Mucosa of stomach (tissue), 1 donor: ENCODE data around the gene MEMO1.
"Not testable (repeated sequence)": the region's sequence is repeated elsewhere in the genome, so short reads cannot be mapped to it uniquely, and the experiment has no call there.

Experiments used
- H3K27me3 ChIP-seq: one replicate; pipeline ENCODE4 v1.7.0; 2013; ENCODE audit warnings: mild to moderate bottlenecking, low read length; ENCODE audit not compliant: control insufficient read depth, insufficient read depth
- H3K36me3 ChIP-seq: one replicate; pipeline ENCODE4 v1.7.0; 2013; ENCODE audit warnings: low read length; ENCODE audit not compliant: control insufficient read depth, insufficient read depth
- H3K4me1 ChIP-seq: one replicate; pipeline ENCODE4 v1.7.0; 2013; ENCODE audit warnings: mild to moderate bottlenecking, low read length; ENCODE audit not compliant: control insufficient read depth, insufficient read depth
- H3K4me3 ChIP-seq: one replicate; pipeline ENCODE4 v1.7.0; 2013; ENCODE audit warnings: low read length
- H3K9ac ChIP-seq: one replicate; pipeline ENCODE4 v1.7.0; 2013; ENCODE audit warnings: mild to moderate bottlenecking, low read length, moderate library complexity
- H3K9me3 ChIP-seq: one replicate; pipeline ENCODE4 v1.7.0; 2013; ENCODE audit warnings: mild to moderate bottlenecking, low read length, moderate library complexity; ENCODE audit not compliant: control insufficient read depth
- donor health status: Pancreatic carcinoma.

The MEMO1 gene

DNA sequence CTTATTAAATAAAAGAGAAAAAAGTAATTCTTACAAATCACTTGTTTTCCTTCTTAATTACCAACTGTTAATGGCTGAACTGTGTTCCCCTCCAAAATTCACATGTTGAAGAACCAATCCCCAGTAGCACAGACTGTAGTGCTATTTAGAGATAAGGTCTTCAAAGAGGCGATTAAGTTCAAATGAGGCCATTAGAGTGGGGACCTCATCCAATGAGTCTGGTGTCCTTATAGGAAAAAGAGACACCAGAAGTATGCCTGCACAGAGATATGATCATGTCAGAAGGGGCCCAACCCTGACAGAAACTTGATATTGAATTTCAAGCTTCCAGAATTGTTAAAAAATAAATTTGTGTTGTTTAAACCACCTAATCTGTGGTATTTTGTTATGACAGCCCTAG, 89.8 kb downstream of the MEMO1 start:
- Histone ChIP-seq H3K27me3 (no peaks in the 10 kb centered on the region), H3K36me3 (no peaks in the 10 kb centered on the region), H3K9me3 (no peaks in the 10 kb centered on the region), H3K9ac (no peak overlapping the region), H3K4me3 (no peak overlapping the region), H3K4me1 (no peaks in the 10 kb centered on the region)

- no peaks in the 10 kb centered on the region for H3K9me3 ChIP-seq
- H3K4me1 ChIP-seq, result no peaks in the 10 kb centered on the region
- H3K9ac ChIP-seq, result no peak overlapping the region
- H3K36me3 ChIP-seq, result no peaks in the 10 kb centered on the region
- H3K27me3 ChIP-seq, result no peaks in the 10 kb centered on the region
- no peak overlapping the region for H3K4me3 ChIP-seq
Observed at GRCh38 chr2:31919499-31919898, 91.3 kb downstream of the MEMO1 start.

DNA sequence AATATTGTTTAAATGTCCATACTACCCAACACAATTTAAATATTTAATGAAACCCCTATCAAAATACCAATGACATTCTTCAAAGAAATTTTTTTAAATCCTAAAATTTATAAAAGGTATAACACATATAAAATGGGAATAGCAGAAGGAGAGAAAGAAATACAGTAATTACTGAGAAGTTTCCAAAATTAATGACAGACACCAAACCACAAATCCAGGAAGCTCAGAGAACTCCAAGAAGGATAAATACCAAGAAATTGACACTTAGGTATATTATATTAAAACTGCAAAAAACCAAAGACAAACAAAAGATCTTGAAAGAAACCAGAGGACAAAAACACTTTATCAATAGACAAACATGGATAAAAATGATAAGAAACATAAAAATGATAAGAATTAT, 101.1 kb downstream of the MEMO1 start:
- Histone ChIP-seq H3K4me1 (no peaks in the 10 kb centered on the region), H3K9ac (no peak overlapping the region), H3K36me3 (no peaks in the 10 kb centered on the region), H3K9me3 (no peaks in the 10 kb centered on the region), H3K27me3 (no peaks in the 10 kb centered on the region), H3K4me3 (no peak overlapping the region)

- H3K27me3 ChIP-seq, H3K9me3 ChIP-seq, H3K36me3 ChIP-seq, H3K4me3 ChIP-seq, H3K4me1 ChIP-seq, H3K9ac ChIP-seq: not testable (repeated sequence)
Observed at GRCh38 chr2:31907491-31907890, 103.3 kb downstream of the MEMO1 start.

DNA sequence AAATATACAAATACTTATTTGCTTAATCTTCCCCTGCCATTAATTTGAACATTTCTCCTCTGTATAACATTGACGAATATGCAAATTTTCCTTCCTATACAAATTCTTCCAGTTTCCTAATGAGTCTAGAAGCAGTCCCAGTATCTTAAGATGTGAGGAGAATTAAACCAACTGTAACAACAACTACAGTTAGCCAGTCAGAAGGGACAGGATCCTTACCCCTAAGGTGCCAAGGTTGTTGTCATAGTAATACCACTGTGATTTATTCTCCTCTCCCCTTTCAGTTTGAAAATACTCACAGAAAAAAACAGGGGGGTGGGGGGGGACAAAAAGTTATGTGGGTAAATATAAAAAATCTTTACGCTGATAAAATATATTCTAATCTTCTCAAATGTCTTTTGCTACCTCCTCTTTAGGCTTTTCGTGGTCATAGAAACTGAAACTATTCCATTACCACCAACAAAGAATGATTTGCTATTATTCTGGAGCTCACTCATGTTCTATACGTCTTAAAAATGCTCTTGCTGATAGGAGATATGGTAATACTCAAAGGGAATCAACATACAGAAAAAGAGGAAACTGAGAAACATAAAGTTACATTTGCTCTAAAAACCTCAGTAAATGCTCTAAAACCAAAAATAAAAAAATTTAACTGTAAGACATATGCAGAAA, 107.6 kb downstream of the MEMO1 start:
- Histone ChIP-seq H3K9me3 (no peaks in the 10 kb centered on the region), H3K4me3 (no peak overlapping the region), H3K36me3 (no peaks in the 10 kb centered on the region), H3K4me1 (no peaks in the 10 kb centered on the region), H3K27me3 (no peaks in the 10 kb centered on the region), H3K9ac (no peak overlapping the region)

DNA sequence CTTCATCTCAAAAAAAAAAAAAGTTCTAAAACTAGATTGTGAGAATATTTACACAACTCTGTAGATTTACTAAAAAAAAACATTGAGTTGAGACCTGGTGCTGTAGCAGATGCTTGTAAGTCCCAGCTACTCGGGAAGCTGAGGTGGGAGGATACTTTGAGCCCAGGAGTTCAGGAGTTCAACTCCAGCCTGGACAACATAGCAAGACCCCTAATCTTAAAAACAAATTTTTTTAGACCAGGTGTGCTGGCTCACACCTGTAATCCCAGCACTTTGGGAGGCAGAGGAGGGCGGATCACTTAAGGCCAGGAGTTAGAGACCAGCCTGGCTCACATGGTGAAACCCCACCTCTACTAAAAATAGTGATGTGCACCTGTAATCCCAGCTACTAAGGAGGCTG, 108.9 kb downstream of the MEMO1 start:
- no peak overlapping the region for H3K9ac ChIP-seq
- H3K9me3 ChIP-seq, result no peaks in the 10 kb centered on the region
- H3K36me3 ChIP-seq, result no peaks in the 10 kb centered on the region
- H3K4me3 ChIP-seq, result no peak overlapping the region
- H3K27me3 ChIP-seq, result no peaks in the 10 kb centered on the region
- H3K4me1 ChIP-seq, result no peaks in the 10 kb centered on the region

DNA sequence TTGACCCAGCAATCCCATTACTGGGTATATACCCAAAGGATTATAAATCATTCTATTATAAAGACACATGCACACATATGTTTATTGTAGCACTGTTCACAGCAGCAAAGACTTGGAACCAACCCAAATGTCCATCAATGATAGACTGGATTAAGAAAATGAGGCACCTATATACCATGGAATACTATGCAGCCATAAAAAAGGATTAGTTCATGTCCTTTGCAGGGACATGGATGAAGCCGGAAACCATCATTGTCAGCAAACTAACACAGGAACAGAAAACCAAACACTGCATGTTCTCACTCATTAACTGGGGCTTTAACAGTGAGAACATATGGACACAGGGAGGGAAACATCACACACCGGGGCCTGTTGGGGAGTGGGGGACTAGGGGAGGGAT, 110.7 kb downstream of the MEMO1 start:
- not testable (repeated sequence) for H3K9ac ChIP-seq, H3K36me3 ChIP-seq, H3K9me3 ChIP-seq, H3K4me3 ChIP-seq, H3K4me1 ChIP-seq, H3K27me3 ChIP-seq

DNA sequence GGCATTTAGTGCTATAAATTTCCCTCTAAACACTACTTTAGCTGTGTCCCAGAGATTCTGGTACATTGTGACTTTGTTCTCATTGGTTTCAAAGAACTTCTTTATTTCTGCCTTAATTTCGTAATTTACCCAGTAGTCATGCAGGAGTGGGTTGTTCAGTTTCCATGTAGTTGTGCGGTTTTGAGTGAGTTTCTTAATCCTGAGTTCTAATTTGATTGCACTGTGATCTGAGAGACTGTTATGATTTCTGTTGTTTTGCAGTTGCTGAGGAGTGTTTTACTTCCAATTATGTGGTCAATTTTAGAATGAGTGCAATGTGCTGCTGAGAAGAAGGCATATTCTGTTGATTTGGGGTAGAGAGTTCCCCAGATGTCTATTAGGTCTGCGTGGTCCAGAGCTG, 112.5 kb downstream of the MEMO1 start:
- H3K9ac ChIP-seq, H3K27me3 ChIP-seq: not testable (repeated sequence)

DNA sequence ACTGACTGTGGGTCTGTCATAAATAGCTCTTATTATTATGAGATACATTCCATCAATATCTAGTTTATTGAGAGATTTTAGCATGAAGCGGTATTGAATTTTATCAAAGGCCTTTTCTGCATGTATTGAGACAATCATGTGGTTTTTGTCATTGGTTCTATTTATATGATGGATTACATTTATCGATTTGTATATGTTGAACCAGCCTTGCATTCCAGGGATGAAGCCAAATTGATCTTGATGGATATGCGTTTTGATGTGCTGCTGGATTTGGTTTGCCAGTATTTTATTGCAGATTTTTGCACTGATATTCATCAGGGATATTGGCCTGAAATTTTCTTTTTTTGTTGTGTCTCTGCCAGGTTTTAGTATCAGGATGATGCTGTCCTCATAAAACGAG, 113.5 kb downstream of the MEMO1 start:
- not testable (repeated sequence) for H3K9ac ChIP-seq, H3K27me3 ChIP-seq, H3K36me3 ChIP-seq, H3K9me3 ChIP-seq, H3K4me3 ChIP-seq, H3K4me1 ChIP-seq

More for the DNA sequence above, 112.5 kb downstream of the MEMO1 start:
- H3K36me3 ChIP-seq, H3K4me1 ChIP-seq, H3K4me3 ChIP-seq, H3K9me3 ChIP-seq: not testable (repeated sequence)

DNA sequence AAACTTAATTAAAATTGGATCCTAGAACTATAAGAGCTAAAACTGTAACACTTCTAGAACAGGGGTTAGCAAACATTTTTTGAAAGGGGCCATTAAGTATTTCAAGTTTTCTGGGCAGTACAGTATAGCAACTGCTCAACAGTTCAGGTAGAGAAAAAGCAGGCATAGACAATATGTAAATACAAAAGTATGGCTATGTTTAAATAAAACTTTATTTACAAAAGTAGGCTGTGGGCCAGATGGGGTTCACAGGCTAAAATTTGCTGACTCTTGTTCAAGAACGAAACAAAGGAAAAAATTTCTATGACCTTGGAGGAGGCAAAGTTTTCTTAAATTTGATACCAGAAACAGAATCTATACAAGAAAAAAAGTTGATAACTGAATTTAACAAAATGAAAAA, 114.5 kb downstream of the MEMO1 start:
- Histone ChIP-seq H3K9me3 (no peaks in the 10 kb centered on the region), H3K4me3 (no peak overlapping the region), H3K4me1 (no peaks in the 10 kb centered on the region), H3K27me3 (no peaks in the 10 kb centered on the region), H3K36me3 (no peaks in the 10 kb centered on the region), H3K9ac (no peak overlapping the region)

DNA sequence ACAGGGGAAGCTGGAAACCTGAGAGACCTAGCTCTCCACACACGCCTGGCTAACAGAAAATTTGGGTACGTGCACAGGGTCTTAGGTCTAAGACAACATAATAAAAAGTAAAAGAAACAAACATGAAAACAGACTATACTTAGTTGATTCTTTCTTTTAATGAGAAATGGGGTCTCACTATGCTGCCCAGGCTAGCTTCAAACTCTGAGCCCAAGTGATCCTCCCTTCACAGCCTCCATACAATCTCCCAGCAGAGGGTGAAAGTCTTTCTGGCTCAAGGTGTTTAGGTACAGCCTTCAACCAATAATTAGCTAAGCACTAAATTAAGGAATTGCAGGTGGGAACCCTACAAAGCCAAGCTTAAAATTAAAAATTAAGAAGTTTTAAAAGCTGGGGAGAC, 116.2 kb downstream of the MEMO1 start:
- Histone ChIP-seq H3K4me1 (no peaks in the 10 kb centered on the region), H3K27me3 (no peaks in the 10 kb centered on the region), H3K9ac (no peak overlapping the region), H3K9me3 (no peaks in the 10 kb centered on the region), H3K36me3 (no peaks in the 10 kb centered on the region), H3K4me3 (no peak overlapping the region)

DNA sequence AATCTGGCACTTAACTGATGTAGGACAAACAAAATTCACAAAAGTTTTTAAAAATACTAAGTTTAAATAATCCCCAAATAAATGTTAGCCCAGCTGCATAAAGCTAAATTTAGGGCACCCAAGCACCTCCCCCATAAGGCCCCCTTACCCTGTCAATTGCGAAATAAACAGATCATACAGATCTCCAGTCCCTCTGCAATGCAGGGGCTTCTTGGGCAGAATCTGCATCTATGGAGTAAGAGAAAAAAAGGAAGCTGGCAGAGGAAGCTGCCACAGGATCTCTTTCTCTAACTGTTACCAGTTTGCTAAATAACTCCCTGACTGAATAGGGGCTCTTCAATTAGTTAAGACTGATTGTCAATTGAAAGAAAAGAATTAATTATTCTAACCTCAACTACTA, 117.7 kb downstream of the MEMO1 start:
- Histone ChIP-seq H3K4me1 (no peaks in the 10 kb centered on the region), H3K36me3 (no peaks in the 10 kb centered on the region), H3K9ac (no peak overlapping the region), H3K4me3 (no peak overlapping the region), H3K27me3 (no peaks in the 10 kb centered on the region), H3K9me3 (no peaks in the 10 kb centered on the region)

GRCh38 chr2:31889044-31889443, 121.8 kb downstream of the MEMO1 start:
- H3K4me1 ChIP-seq, result no peaks in the 10 kb centered on the region
- H3K9me3 ChIP-seq, result no peaks in the 10 kb centered on the region
- no peak overlapping the region for H3K9ac ChIP-seq
- no peaks in the 10 kb centered on the region for H3K36me3 ChIP-seq
- H3K27me3 ChIP-seq, result no peaks in the 10 kb centered on the region
- no peak overlapping the region for H3K4me3 ChIP-seq
